PFSK-1 (cell line): ENCODE measurements around the gene SHISAL1.

ENCODE experiments used
- FOXP2 ChIP-seq: optimal IDR thresholded peaks from 2 replicates; pipeline ENCODE3; 2011; ENCODE audit warnings: borderline replicate concordance, control low read depth, inconsistent platforms; ENCODE audit not compliant: insufficient read depth; ENCODE audit errors: extremely low read length, extremely low read depth
- POLR2AphosphoS5 ChIP-seq: IDR thresholded peaks from 2 replicates; pipeline ENCODE4 v1.6.1; 2012; ENCODE audit warnings: low read depth, mild to moderate bottlenecking, control low read depth, low read length, moderate library complexity
- REST ChIP-seq, 2 experiments: IDR thresholded peaks; 2 replicates each; pipeline versions ENCODE4 v1.6.1 to v1.8.0; 2011 to 2012; ENCODE audit warnings: low read depth in 2 of 2, low read length in 2 of 2, control low read depth in 1 of 2, inconsistent platforms in 1 of 2, mild to moderate bottlenecking in 1 of 2, moderate library complexity in 1 of 2; ENCODE audit not compliant: insufficient read depth in 1 of 2
- SIN3A ChIP-seq: IDR thresholded peaks from 2 replicates; pipeline ENCODE4 v1.6.1; 2012; ENCODE audit warnings: mild to moderate bottlenecking, low read length, moderate library complexity, borderline replicate concordance; ENCODE audit not compliant: insufficient read depth
- TAF1 ChIP-seq: IDR thresholded peaks from 2 replicates; pipeline ENCODE4 v1.6.1; 2012; ENCODE audit warnings: low read length, control low read depth, borderline replicate concordance; ENCODE audit not compliant: insufficient read depth

The SHISAL1 gene

GRCh38 chr22:44313385-44314006, 745 bp upstream of the SHISAL1 start:
- TF ChIP-seq SIN3A, result no peak
- no peak for TF ChIP-seq POLR2AphosphoS5
- no peak for TF ChIP-seq REST (IDR thresholded peaks at IDR 0.05; ENCODE audit: insufficient read depth in 1 of 2, low read depth in 2 of 2, low read length in 2 of 2)
- TF ChIP-seq FOXP2, result no peak
- no peak for TF ChIP-seq TAF1

GRCh38 chr22:44311855-44312170, 938 bp downstream of the SHISAL1 start:
- no peak for TF ChIP-seq POLR2AphosphoS5
- no peak for TF ChIP-seq TAF1
- no peak for TF ChIP-seq SIN3A

- TF ChIP-seq REST (IDR thresholded peaks at IDR 0.05; ENCODE audit: insufficient read depth in 1 of 2, low read depth in 2 of 2, low read length in 2 of 2) (no peak), POLR2AphosphoS5 (no peak), TAF1 (no peak), FOXP2 (no peak), SIN3A (no peak)
Observed at GRCh38 chr22:44311104-44311854, 1.5 kb downstream of the SHISAL1 start.

- TF ChIP-seq REST (IDR thresholded peaks at IDR 0.05; ENCODE audit: insufficient read depth in 1 of 2, low read depth in 2 of 2, low read length in 2 of 2) (no peak), POLR2AphosphoS5 (no peak), FOXP2 (no peak), SIN3A (no peak), TAF1 (no peak)
Observed at GRCh38 chr22:44309647-44310046, 3.1 kb downstream of the SHISAL1 start.

GRCh38 chr22:44309137-44309536, 3.6 kb downstream of the SHISAL1 start:
- TF ChIP-seq TAF1, result no peak
- no peak for TF ChIP-seq REST (IDR thresholded peaks at IDR 0.05; ENCODE audit: insufficient read depth in 1 of 2, low read depth in 2 of 2, low read length in 2 of 2)
- TF ChIP-seq SIN3A, result no peak
- TF ChIP-seq FOXP2, result no peak
- no peak for TF ChIP-seq POLR2AphosphoS5
